Activated T-helper 2 cell treated with anti-CD3 and anti-CD28 coated beads, Interferon-gamma antibody, Interleukin-2, Interleukin-4, amounts not matched to agents 10 μg/mL and 5 μg/mL and 100 μg/mL, durations not matched to agents 14 hours and 24 hours and 36 hours (primary cell): ENCODE measurements around the gene FDXACB1. TPM values are rescaled to one million over a fixed set of nuclear protein-coding genes. Genes with fewer than 3 reads are reported as not detected.
"Not testable (repeated sequence)": the region's sequence is repeated elsewhere in the genome, so short reads cannot be mapped to it uniquely, and the experiment has no call there.

ENCODE experiments used
- DNase-seq: peaks from one replicate; pipeline ENCODE4 v3.0.0; 2021; ENCODE audit warnings: low spot score
- H3K27ac Mint-ChIP-seq: one replicate; pipeline ENCODE4 v1.8.0; 2021; ENCODE audit warnings: mixed read lengths
- H3K27me3 Mint-ChIP-seq: one replicate; pipeline ENCODE4 v1.8.0; 2021; ENCODE audit warnings: low read depth, mixed read lengths
- H3K36me3 Mint-ChIP-seq: one replicate; pipeline ENCODE4 v1.8.0; 2021; ENCODE audit warnings: low read depth, mixed read lengths
- H3K4me1 Mint-ChIP-seq: one replicate; pipeline ENCODE4 v1.8.0; 2021; ENCODE audit warnings: low read depth, mixed read lengths
- H3K4me3 Mint-ChIP-seq: one replicate; pipeline ENCODE4 v1.8.0; 2021; ENCODE audit warnings: low read depth, mild to moderate bottlenecking, moderate library complexity, mixed read lengths
- H3K9me3 Mint-ChIP-seq: one replicate; pipeline ENCODE4 v1.8.0; 2021; ENCODE audit warnings: mixed read lengths
- intact Hi-C: fragments of 100-400 bp; cut with micrococcal nuclease; formaldehyde crosslinking; loops from one replicate; pipeline ENCODE4 v1.15.1; 2023
- total RNA-seq: library from RNA; stranded (reverse); gene quantifications from 2 replicates; pipeline ENCODE4 v1.2.3, GENCODE V29; 2022

The FDXACB1 gene
- total RNA-seq, 1 donor from 2014 or later = 8.2 TPM

DNA sequence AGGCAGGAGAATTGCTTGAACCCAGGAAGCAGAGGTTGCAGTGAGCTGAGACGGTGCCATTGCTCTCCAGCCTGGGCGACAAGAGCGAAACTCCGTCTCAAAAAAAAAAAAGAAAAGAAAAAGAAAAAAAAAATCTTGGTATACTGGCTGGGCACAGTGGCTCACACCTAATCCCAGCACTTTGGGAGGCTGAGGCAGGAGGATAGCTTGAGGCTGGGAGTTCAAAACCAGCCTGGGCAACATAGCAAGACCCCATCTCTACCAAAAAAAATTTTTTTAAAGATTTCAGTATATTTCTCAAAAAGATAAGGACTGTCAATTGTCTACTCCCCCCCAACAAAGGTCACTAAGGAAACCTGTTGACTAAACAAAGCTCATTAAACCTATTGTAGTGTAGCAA lies 6.1 kb upstream of the FDXACB1 start:
- H3K9me3 Mint-ChIP-seq, H3K36me3 Mint-ChIP-seq, intact Hi-C loops, H3K4me3 Mint-ChIP-seq, H3K27ac Mint-ChIP-seq, H3K27me3 Mint-ChIP-seq, DNase-seq, H3K4me1 Mint-ChIP-seq: not testable (repeated sequence)

DNA sequence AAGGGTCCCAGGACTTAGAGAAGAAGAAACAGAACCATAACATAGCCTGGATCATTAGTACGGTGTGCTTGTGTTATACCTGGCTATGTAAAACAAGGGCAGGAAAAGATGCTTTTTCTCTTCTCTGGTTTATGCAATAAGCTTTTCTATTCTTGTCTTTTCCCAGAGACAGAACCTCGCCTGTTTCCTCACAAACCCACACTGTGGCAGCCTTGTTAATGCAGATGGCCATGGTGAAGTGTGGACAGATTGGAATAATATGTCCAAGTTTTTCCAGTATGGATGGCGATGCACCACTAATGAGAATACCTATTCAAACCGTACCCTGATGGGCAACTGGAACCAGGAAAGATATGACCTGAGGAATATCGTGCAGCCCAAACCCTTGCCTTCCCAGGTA lies 3.2 kb upstream of the FDXACB1 start:
- Mint-ChIP-seq H3K27ac (no peak overlapping the region), H3K36me3 (no peaks in the 10 kb centered on the region), H3K27me3 (no peaks in the 10 kb centered on the region), H3K9me3 (no peaks in the 10 kb centered on the region), H3K4me3 (no peak overlapping the region), H3K4me1 (peaks cover 10% of the 10 kb centered on the region)
- intact Hi-C loops = no loop called here
- no peak for DNase-seq

DNA sequence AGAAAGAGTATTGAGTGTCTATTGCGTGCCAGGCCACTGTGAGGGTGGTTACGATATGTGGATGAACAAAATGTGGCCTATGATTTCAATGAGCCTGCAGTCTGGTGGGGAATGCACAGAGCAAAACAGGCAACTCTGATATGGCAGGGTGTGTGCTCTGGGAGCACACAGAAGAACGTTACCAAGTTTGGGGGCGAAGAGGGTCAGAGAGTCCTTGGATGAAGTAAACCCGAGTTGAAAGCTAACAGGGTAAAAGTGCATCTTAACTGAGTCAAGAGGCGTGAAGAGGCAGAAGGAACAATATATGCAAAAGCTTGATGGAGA lies 634 bp upstream of the FDXACB1 start:
- no peaks in the 10 kb centered on the region for H3K9me3 Mint-ChIP-seq
- intact Hi-C loops = loop anchor here (1.0 to 5.0 kb wide), 7 partner anchors 8 to 298 kb away; partner anchors contain the start of genes ALG9, BCO2, DLAT and NKAPD1
- peaks cover 13% of the 10 kb centered on the region for H3K4me1 Mint-ChIP-seq
- DNase-seq = no peak
- H3K27me3 Mint-ChIP-seq = no peaks in the 10 kb centered on the region
- peaks cover 5% of the 10 kb centered on the region for H3K36me3 Mint-ChIP-seq
- H3K27ac Mint-ChIP-seq = peak overlapping the region; percentile 100
- H3K4me3 Mint-ChIP-seq = peak overlapping the region; percentile 96

DNA sequence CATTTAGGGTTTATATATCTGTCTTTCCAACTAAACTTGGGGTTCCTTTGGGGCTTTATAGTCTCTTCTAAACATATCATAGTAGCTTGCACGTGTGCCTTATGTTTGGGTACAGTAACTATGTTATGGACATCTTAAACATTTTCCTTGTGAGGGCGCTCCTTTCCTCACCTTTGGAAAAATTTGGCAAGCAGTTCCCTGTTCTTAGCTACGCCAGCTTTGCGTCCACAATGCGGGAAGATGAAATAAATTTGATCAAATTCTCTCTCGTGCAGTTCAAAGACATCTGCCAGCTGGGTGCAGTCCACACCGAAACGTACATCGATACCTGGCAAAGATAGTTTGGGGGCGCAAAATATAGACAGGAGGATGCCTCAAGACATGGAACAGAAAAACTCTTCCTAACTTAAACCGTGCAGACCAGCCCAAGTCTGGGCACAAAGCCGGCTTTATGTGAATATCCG lies 548 bp downstream of the FDXACB1 start:
- H3K4me3 Mint-ChIP-seq = peak overlapping the region; percentile 96
- no peaks in the 10 kb centered on the region for H3K9me3 Mint-ChIP-seq
- intact Hi-C loops = loop anchor here (2.0 to 5.0 kb wide), 3 partner anchors 146 to 299 kb away; partner anchors contain the start of genes BCO2, DLAT, NKAPD1 and PIH1D2

DNA sequence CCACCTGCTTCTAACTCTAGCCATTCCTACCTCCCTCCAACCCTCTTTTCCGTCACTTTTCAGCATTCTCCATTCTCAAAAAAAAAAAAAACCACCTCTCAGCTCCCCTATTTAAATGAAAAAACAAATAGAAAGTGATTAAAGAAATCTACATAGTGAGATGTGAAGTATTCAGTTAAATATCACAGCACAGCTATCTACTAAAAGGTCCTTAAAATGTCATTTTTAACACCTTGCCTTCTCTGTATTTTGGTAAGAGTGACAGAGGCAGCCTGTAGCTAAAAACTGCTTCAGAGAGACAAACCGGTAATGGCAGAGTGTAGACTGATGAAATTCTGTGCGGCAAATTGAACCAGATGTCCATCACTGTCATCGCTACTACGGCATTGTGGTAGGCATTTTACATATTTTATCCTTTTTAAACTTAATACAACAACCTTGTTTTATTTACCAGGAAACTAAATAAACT lies 7.2 kb downstream of the FDXACB1 start:
- peaks cover 29% of the 10 kb centered on the region for H3K4me1 Mint-ChIP-seq
- peak overlapping the region; percentile 82 for H3K27ac Mint-ChIP-seq
- no peaks in the 10 kb centered on the region for H3K27me3 Mint-ChIP-seq
- intact Hi-C loops = loop anchor here (1.0 to 2.0 kb wide), 3 partner anchors 8 to 215 kb away; partner anchors contain the start of genes CFAP68, FDXACB1, SDHD and TIMM8B
- no peak for DNase-seq
- H3K4me3 Mint-ChIP-seq = peak overlapping the region; percentile 91
- peaks cover 22% of the 10 kb centered on the region for H3K36me3 Mint-ChIP-seq
- H3K9me3 Mint-ChIP-seq = no peaks in the 10 kb centered on the region

More for the DNA sequence above, 548 bp downstream of the FDXACB1 start:
- DNase-seq = no peak
- peaks cover 5% of the 10 kb centered on the region for H3K36me3 Mint-ChIP-seq
- peak overlapping the region; percentile 100 for H3K27ac Mint-ChIP-seq
- H3K4me1 Mint-ChIP-seq = peaks cover 13% of the 10 kb centered on the region
- no peaks in the 10 kb centered on the region for H3K27me3 Mint-ChIP-seq

DNA sequence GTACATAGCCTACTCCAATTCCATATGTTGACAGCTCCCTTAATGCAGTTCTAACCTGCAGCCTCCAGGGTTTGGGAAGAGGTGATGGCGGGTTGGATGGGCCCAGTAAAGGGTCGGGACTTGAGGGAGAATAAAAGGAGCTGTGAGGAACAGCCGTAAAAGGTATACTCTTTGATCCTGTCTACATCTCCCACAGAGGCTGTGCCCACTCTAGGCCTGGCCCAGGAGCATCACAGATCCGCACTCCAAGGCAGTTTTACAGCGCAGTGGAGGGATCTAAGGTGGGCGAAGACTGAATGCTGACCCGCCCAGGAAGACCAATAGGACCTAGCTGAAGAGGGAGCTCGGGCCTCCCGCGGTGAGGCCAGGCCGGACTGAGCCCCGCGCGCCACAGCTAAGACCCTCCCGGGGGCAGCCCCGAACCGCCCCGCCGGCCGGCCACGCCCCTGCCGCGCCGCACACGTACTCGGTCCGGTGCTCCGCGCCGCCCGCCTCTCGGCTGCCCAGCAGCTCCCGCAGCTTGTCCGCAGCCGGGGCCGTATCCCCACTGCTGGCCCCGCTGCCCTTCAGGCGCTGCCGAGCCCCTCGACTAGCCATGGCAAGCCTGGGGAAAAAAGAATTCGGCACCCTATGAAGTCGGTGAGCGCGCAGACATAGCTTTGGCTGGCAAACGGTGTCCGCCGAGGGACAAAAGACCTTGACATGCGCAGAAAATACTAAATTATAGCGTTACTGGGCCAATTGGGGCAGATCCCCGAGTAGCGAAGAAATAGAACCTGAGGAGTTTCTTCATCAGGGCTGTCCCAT lies 7.9 kb downstream of the FDXACB1 start, which contains the start of gene ALG9:
Gene ALG9, minus strand, starts transcription at position 696 of the 807 bp plus-strand sequence. Its CDS starts 99 bp downstream, at position 597.
- Mint-ChIP-seq H3K27me3 (no peaks in the 10 kb centered on the region), H3K36me3 (peaks cover 28% of the 10 kb centered on the region), H3K9me3 (no peaks in the 10 kb centered on the region), H3K4me1 (peaks cover 28% of the 10 kb centered on the region), H3K27ac (peak within 1 kb of the TSS; percentile 85), H3K4me3 (peak within 1 kb of the TSS; percentile 91)
- intact Hi-C loops = loop anchor here (1.0 to 2.0 kb wide), 3 partner anchors 8 to 216 kb away; partner anchors contain the start of genes CFAP68, FDXACB1, SDHD and TIMM8B
- peak; percentile 87 for DNase-seq

DNA sequence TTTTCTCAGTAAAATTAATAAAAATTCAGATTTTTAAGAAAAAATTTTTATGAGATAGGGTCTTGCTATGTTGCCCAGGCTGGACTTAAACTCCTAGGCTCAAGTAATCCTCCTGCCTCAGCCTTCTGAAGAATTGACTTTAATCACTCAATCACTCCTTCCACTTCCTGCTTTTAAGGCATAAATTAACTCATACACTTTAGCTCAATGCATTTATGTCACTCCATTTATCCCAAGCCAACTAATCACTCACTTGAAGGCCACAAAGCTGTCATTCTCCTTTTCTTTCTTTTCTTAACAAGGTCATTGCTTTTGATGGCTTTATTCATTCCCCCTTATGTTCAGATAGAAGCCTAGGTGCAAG lies 8.5 kb downstream of the FDXACB1 start:
- no peak for DNase-seq
- intact Hi-C loops = loop anchor here (2.0 kb wide), 2 partner anchors 56 to 216 kb away; partner anchors contain the start of genes SDHD and TIMM8B
- Mint-ChIP-seq H3K4me1 (peaks cover 28% of the 10 kb centered on the region), H3K27me3 (no peaks in the 10 kb centered on the region), H3K27ac (peak overlapping the region; percentile 85), H3K4me3 (peak overlapping the region; percentile 91), H3K9me3 (no peaks in the 10 kb centered on the region), H3K36me3 (peaks cover 30% of the 10 kb centered on the region)

DNA sequence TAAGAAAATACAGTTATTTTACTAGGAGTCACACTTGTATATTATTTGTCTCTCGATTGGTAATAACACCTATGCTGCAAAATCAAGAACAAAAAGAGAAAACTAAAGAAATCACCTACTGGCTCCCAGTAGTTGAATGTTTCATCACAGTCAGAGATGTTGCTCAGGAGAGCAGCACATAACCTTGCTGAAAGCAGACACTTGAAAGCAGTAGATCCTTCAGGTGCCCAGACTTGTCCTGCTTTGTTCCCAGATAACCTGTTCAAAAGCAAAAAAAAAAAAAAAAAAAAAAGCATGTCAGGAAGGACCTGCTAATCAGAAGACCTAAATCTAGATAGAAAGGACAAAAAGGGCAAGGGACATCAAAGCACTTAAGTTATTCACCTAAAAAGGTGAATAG lies 8.9 kb downstream of the FDXACB1 start:
- Mint-ChIP-seq H3K27ac (no peak overlapping the region), H3K27me3 (no peaks in the 10 kb centered on the region), H3K36me3 (peaks cover 32% of the 10 kb centered on the region), H3K4me3 (no peak overlapping the region), H3K4me1 (peaks cover 28% of the 10 kb centered on the region), H3K9me3 (no peaks in the 10 kb centered on the region)
- DNase-seq = no peak
- intact Hi-C loops = loop anchor here (2.0 kb wide), 2 partner anchors 57 to 217 kb away; partner anchors contain the start of genes SDHD and TIMM8B

DNA sequence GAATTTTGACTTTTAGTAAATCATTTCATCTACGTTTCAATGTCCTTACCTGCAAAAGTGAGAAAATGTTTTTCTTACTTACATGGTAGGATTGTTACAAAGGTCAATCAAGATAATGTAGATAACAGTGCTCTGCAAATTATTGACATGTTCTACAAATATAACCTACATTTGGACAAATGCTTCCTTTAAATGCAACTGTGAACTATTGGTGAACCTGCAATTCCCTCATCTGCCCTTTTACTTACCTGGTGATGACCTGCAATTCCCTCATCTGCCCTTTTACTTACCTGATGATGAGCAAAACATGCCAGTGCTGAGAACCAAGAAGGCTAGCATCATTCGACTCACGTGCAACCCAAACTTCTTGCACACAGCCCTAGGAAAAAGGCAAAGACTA lies 18.7 kb downstream of the FDXACB1 start:
- no peak overlapping the region for H3K27ac Mint-ChIP-seq
- no peaks in the 10 kb centered on the region for H3K4me1 Mint-ChIP-seq
- intact Hi-C loops = no loop called here

DNA sequence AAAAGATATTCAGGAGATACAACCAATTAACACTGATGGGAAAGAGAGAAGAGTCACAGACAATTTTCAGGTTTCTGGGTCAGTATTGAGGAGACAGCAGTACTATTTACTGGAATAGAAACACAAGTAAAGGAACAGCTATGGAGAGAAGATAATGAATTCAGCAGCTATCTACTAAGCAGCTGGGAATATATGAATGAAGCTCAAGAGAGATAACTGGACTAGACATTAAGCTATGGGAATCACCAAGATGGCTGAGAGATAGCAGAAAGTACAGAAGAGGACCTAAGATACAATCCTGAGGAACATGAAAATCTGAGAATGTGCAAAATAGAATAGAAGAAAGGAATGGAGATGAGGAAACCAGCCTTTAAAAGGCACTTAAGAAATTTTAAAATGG lies 23.5 kb downstream of the FDXACB1 start:
- H3K36me3 Mint-ChIP-seq = peaks cover 63% of the 10 kb centered on the region
- no peaks in the 10 kb centered on the region for H3K4me1 Mint-ChIP-seq

More for the DNA sequence above, 18.7 kb downstream of the FDXACB1 start:
- no peak for DNase-seq
- Mint-ChIP-seq H3K27me3 (no peaks in the 10 kb centered on the region), H3K9me3 (no peaks in the 10 kb centered on the region), H3K36me3 (peaks cover 61% of the 10 kb centered on the region), H3K4me3 (no peak overlapping the region)

DNA sequence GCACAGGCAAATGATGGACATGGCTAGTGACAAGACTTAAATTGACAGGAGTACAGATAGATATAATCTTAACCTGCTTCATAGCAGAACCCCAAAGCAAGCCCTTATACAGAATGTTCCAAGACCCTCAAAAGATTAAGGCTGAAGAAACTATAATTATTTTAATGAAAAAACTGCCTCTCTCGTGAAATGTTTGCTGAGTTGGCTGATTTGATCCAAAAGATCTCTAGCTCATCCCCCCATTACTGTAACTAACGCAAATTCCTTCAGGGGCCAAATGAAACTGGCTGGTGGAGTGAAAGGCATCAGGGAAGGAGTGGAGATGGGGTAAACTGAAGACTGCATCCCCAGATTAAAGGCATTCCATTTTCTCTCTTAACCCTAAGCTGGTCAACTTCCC lies 26.9 kb downstream of the FDXACB1 start:
- peaks cover 52% of the 10 kb centered on the region for H3K36me3 Mint-ChIP-seq
- no peaks in the 10 kb centered on the region for H3K27me3 Mint-ChIP-seq
- DNase-seq = no peak
- no peak overlapping the region for H3K4me3 Mint-ChIP-seq
- intact Hi-C loops = no loop called here
- H3K4me1 Mint-ChIP-seq = no peaks in the 10 kb centered on the region
- no peaks in the 10 kb centered on the region for H3K9me3 Mint-ChIP-seq
- no peak overlapping the region for H3K27ac Mint-ChIP-seq

More for the DNA sequence above, 23.5 kb downstream of the FDXACB1 start:
- H3K27me3 Mint-ChIP-seq = no peaks in the 10 kb centered on the region
- DNase-seq = no peak
- H3K27ac Mint-ChIP-seq = no peak overlapping the region
- intact Hi-C loops = no loop called here
- no peak overlapping the region for H3K4me3 Mint-ChIP-seq
- H3K9me3 Mint-ChIP-seq = no peaks in the 10 kb centered on the region

DNA sequence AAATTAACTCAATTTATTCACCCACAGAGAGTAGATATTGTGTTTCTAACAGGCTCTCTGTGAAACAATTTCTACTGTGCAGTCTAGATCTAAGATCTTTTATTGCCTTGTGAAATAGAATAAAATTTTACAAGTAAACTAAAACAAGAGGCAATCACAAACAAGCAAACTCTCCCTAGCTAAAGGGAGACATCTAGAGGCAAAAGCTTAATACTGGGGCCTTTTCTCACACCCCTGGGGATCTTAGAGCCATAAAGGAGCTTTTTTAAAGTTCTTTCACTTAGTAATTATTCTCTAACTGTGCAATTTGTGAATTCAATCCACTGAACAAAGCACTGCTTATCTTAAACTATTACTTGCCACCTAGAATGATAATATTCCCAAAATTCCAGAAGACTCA lies 27.3 kb downstream of the FDXACB1 start:
- H3K9me3 Mint-ChIP-seq = no peaks in the 10 kb centered on the region
- H3K27me3 Mint-ChIP-seq = no peaks in the 10 kb centered on the region
- no peaks in the 10 kb centered on the region for H3K4me1 Mint-ChIP-seq
- intact Hi-C loops = no loop called here
- no peak overlapping the region for H3K4me3 Mint-ChIP-seq
- no peak for DNase-seq
- peaks cover 54% of the 10 kb centered on the region for H3K36me3 Mint-ChIP-seq
- no peak overlapping the region for H3K27ac Mint-ChIP-seq

DNA sequence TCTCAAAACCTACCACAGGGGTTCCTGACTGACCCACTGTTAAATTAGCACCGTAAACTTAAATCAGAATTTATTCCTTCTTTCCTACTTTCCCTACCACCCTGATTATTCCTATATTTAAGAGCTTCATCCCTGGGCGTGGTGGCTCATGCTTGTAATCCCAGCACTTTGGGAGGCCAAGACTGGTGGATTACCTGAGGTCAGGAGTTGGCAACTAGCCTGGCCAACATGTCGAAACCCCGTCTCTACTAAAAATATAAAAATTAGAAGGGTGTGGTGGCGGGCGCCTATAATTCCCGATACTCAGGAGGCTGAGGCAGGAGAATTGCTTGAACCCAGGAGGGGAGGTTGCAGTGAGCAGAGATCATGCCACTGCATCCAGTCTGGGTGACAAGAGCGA lies 27.9 kb downstream of the FDXACB1 start:
- no peak overlapping the region for H3K4me3 Mint-ChIP-seq
- H3K4me1 Mint-ChIP-seq = no peaks in the 10 kb centered on the region
- H3K36me3 Mint-ChIP-seq = peaks cover 54% of the 10 kb centered on the region
- no peaks in the 10 kb centered on the region for H3K27me3 Mint-ChIP-seq
- no peak for DNase-seq
- intact Hi-C loops = no loop called here
- no peak overlapping the region for H3K27ac Mint-ChIP-seq
- H3K9me3 Mint-ChIP-seq = no peaks in the 10 kb centered on the region
